Neural cell (in vitro differentiated cells): ENCODE results near the gene ATXN10. TPM values are rescaled to one million over a fixed set of nuclear protein-coding genes. Genes with fewer than 3 reads are reported as not detected.

Source experiments
- H2AFZ ChIP-seq: fragments of 200-600, 300-800 bp; sonication (generic), shearing (Covaris generic); 2 replicates; pipeline ENCODE4 v1.6.0; 2014; ENCODE audit warnings: low read depth, mild to moderate bottlenecking, antibody characterized with exemption, low read length, moderate library complexity
- H3F3A ChIP-seq: fragments of 200-600 bp; shearing (Covaris generic); 2 replicates; pipeline ENCODE4 v1.6.1; 2016; ENCODE audit warnings: mild to moderate bottlenecking, moderate library complexity, mixed read lengths, antibody characterized with exemption, low read length; ENCODE audit not compliant: insufficient read depth, poor library complexity, severe bottlenecking
- H3K27ac ChIP-seq: fragments of 200-600, 300-800 bp; sonication (generic), shearing (Covaris generic); 2 replicates; pipeline ENCODE4 v1.5.1; 2014; ENCODE audit warnings: mild to moderate bottlenecking, low read length, moderate library complexity
- H3K27me3 ChIP-seq: fragments of 300-800, 200-600 bp; sonication (generic), shearing (Covaris generic); 2 replicates; pipeline ENCODE4 v1.6.0; 2014; ENCODE audit warnings: mild to moderate bottlenecking, low read depth, low read length, moderate library complexity; ENCODE audit not compliant: insufficient read depth
- H3K36me3 ChIP-seq: fragments of 300-800, 200-600 bp; sonication (generic), shearing (Covaris generic); 2 replicates; pipeline ENCODE4 v1.5.1; 2014; ENCODE audit warnings: mild to moderate bottlenecking, antibody characterized with exemption, low read length, moderate library complexity; ENCODE audit not compliant: insufficient read depth
- H3K4me2 ChIP-seq: fragments of 300-800, 200-600 bp; sonication (generic), shearing (Covaris generic); 2 replicates; pipeline ENCODE4 v1.6.0; 2014; ENCODE audit warnings: mild to moderate bottlenecking, low read length
- H3K4me3 ChIP-seq: fragments of 300-800, 200-600 bp; sonication (generic), shearing (Covaris generic); 2 replicates; pipeline ENCODE4 v1.5.1; 2014; ENCODE audit warnings: mild to moderate bottlenecking, low read length, moderate library complexity
- H3K79me2 ChIP-seq: fragments of 200-600 bp; shearing (Covaris generic); replicated peaks from 2 replicates; pipeline ENCODE4 v1.6.0; 2014; ENCODE audit warnings: mild to moderate bottlenecking, low read length, moderate library complexity; ENCODE audit not compliant: insufficient read depth
- H3K9ac ChIP-seq: fragments of 300-800, 200-600 bp; sonication (generic), shearing (Covaris generic); 2 replicates; pipeline ENCODE4 v1.6.1; 2016; ENCODE audit warnings: mild to moderate bottlenecking, low read length, mixed read lengths
- H3K9me2 ChIP-seq: fragments of 200-600 bp; shearing (Covaris generic); 2 replicates; pipeline ENCODE4 v1.6.1; 2016; ENCODE audit warnings: mild to moderate bottlenecking, low read length, mixed read lengths; ENCODE audit not compliant: insufficient read depth
- H3K9me3 ChIP-seq: fragments of 200-600, 300-800 bp; sonication (generic), shearing (Covaris generic); 2 replicates; pipeline ENCODE4 v1.6.1; 2016; ENCODE audit warnings: mild to moderate bottlenecking, mixed run types, low read length, moderate library complexity, mixed read lengths
- H4K20me1 ChIP-seq: fragments of 200-600 bp; shearing (Covaris generic); 2 replicates; pipeline ENCODE4 v1.6.1; 2016; ENCODE audit warnings: mild to moderate bottlenecking, mixed run types; ENCODE audit not compliant: insufficient read depth
- CTCF ChIP-seq: fragments of 450-650 bp; IDR thresholded peaks from 2 replicates; pipeline ENCODE4 v1.5.1; 2014; ENCODE audit warnings: antibody characterized with exemption, mild to moderate bottlenecking, moderate library complexity; ENCODE audit not compliant: poor library complexity, severe bottlenecking
- EP300 ChIP-seq: fragments of 450-650 bp; conservative IDR thresholded peaks from 2 replicates; pipeline ENCODE4 v1.6.1; 2014; ENCODE audit warnings: antibody characterized with exemption, mild to moderate bottlenecking, moderate library complexity; ENCODE audit not compliant: poor library complexity, severe bottlenecking
- EZH2 ChIP-seq: fragments of 200-600, 300-800 bp; shearing (Covaris generic), sonication (generic); IDR thresholded peaks from 2 replicates; pipeline ENCODE4 v1.6.1; 2014; ENCODE audit warnings: antibody characterized with exemption, low read length, borderline replicate concordance, mild to moderate bottlenecking; ENCODE audit not compliant: insufficient read depth, poor library complexity, severe bottlenecking
- MXI1 ChIP-seq: fragments of 450-650 bp; conservative IDR thresholded peaks from 2 replicates; pipeline ENCODE4 v1.6.1; 2014; ENCODE audit warnings: antibody characterized with exemption, mild to moderate bottlenecking; ENCODE audit not compliant: poor library complexity, severe bottlenecking
- POLR2AphosphoS5 ChIP-seq: IDR thresholded peaks from 2 replicates; pipeline ENCODE4 v1.6.1; 2012
- RAD21 ChIP-seq: fragments of 450-650 bp; conservative IDR thresholded peaks from 2 replicates; pipeline ENCODE4 v1.6.1; 2014; ENCODE audit warnings: antibody characterized with exemption, mild to moderate bottlenecking, moderate library complexity
- SMC3 ChIP-seq: fragments of 450-650 bp; conservative IDR thresholded peaks from 2 replicates; pipeline ENCODE4 v1.6.1; 2014; ENCODE audit warnings: antibody characterized with exemption, mild to moderate bottlenecking, moderate library complexity; ENCODE audit not compliant: poor library complexity
- TAF1 ChIP-seq: IDR thresholded peaks from 2 replicates; pipeline ENCODE4 v1.6.1; 2012; ENCODE audit warnings: low read depth
- polyA plus RNA-seq: library from polyadenylated mRNA; depleted of rRNA; stranded (reverse); fragments of >200 nt; gene quantifications from 2 replicates; pipeline ENCODE4 v1.2.3, GENCODE V29; 2014
- TF ChIP-seq, protein P1 (sequence below): IDR thresholded peaks from 2 replicates; pipeline ENCODE4 v1.6.1; 2012; ENCODE audit warnings: borderline replicate concordance

ATXN10 gene
- polyA plus RNA-seq, 1 donor from 2014 or later: 321 TPM

DNA sequence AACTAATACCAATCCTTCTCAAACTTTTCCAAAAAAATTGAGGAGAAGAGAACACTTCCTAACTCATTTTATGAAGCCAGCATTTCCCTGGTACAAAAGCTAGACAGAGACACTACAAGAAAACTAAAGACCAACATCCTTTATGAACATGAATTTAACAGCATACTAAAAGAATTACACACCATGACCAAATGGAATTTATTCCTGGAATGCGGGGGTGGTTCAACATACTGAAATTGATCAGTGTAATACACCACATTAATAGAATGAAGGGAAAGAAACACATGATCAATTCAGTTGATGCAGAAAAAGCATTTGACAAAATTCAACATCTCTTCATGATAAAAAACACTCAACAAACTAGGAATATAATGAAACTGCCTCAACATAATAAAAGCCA, 157.2 kb downstream of the ATXN10 start:
- Histone ChIP-seq H3K9me3 (no peaks in the 10 kb centered on the region), H4K20me1 (no peaks in the 10 kb centered on the region), H3K79me2 (no peaks in the 10 kb centered on the region), H2AFZ (no peak overlapping the region), H3K9ac (no peak overlapping the region), H3K4me3 (no peak overlapping the region), H3K9me2 (no peaks in the 10 kb centered on the region), H3K4me2 (no peak overlapping the region), H3K27ac (no peak overlapping the region), H3F3A (no peaks in the 10 kb centered on the region), H3K36me3 (no peaks in the 10 kb centered on the region), H3K27me3 (no peaks in the 10 kb centered on the region)
- TF ChIP-seq, protein P1, sequence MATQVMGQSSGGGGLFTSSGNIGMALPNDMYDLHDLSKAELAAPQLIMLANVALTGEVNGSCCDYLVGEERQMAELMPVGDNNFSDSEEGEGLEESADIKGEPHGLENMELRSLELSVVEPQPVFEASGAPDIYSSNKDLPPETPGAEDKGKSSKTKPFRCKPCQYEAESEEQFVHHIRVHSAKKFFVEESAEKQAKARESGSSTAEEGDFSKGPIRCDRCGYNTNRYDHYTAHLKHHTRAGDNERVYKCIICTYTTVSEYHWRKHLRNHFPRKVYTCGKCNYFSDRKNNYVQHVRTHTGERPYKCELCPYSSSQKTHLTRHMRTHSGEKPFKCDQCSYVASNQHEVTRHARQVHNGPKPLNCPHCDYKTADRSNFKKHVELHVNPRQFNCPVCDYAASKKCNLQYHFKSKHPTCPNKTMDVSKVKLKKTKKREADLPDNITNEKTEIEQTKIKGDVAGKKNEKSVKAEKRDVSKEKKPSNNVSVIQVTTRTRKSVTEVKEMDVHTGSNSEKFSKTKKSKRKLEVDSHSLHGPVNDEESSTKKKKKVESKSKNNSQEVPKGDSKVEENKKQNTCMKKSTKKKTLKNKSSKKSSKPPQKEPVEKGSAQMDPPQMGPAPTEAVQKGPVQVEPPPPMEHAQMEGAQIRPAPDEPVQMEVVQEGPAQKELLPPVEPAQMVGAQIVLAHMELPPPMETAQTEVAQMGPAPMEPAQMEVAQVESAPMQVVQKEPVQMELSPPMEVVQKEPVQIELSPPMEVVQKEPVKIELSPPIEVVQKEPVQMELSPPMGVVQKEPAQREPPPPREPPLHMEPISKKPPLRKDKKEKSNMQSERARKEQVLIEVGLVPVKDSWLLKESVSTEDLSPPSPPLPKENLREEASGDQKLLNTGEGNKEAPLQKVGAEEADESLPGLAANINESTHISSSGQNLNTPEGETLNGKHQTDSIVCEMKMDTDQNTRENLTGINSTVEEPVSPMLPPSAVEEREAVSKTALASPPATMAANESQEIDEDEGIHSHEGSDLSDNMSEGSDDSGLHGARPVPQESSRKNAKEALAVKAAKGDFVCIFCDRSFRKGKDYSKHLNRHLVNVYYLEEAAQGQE: no peak
- no peak for TF ChIP-seq EZH2
- no peak for TF ChIP-seq MXI1

DNA sequence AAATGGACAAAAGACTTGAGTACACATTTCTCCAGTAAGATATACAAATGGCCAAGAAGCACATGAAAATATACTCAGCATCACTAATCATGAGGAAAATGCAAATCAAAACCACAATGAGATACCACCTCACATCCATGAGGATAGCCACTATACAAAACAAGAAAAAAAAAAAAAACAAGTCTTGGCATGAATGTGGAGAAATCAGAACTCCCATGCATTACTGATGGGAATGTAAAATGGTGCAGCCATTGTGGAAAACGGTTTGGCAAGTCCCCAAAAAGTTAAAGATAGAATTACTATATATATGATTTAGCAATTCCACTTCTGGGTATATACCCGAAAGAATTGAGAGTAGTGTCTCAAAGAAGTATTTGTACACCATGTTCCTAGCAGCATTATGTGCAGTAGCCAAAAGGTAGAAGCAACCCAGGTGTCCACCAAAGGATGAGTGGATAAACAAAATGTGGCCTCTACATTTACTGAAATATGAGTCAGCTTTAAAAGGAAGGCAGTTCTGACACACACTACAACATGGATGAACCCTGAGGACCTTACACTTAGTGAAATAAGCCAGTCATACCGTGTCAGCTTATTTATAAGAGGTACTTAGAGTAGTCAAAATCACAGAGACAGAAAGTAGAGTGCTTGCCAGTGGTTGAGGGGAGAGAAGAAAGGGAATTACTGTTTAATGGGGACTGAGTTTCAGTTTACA, 159.1 kb downstream of the ATXN10 start:
- Histone ChIP-seq H3K27me3 (no peaks in the 10 kb centered on the region), H3K9ac (no peak overlapping the region), H3K27ac (no peak overlapping the region), H3K4me2 (no peak overlapping the region), H3K9me2 (no peaks in the 10 kb centered on the region), H3K79me2 (no peaks in the 10 kb centered on the region), H3F3A (no peaks in the 10 kb centered on the region), H3K4me3 (no peak overlapping the region), H3K9me3 (no peaks in the 10 kb centered on the region), H4K20me1 (no peaks in the 10 kb centered on the region), H3K36me3 (peaks cover 6% of the 10 kb centered on the region), H2AFZ (no peak overlapping the region)
- no peak for TF ChIP-seq EZH2
- no peak for TF ChIP-seq RAD21
- TF ChIP-seq EP300: no peak
- TF ChIP-seq POLR2AphosphoS5: no peak
- no peak for TF ChIP-seq TAF1
- no peak for TF ChIP-seq CTCF
- TF ChIP-seq, protein P1: no peak
- TF ChIP-seq SMC3: no peak
- TF ChIP-seq MXI1: no peak
